Neural progenitor cell (in vitro differentiated cells): Measurements from ENCODE around the gene NLK. TPM values are rescaled to one million over a fixed set of nuclear protein-coding genes. Genes with fewer than 3 reads are reported as not detected.
A peak's percentile ranks its signal among the peaks of the same experiment; 100 is the strongest.

Experiments
- DNase-seq: peaks from one replicate; pipeline ENCODE4 v3.0.0-alpha.2; 2016; ENCODE audit warnings: low spot score
- H2AFZ ChIP-seq: fragments of 200-600 bp; sonication (generic); replicated peaks from 2 replicates; pipeline ENCODE4 v1.6.1; 2016; ENCODE audit warnings: antibody characterized with exemption
- H3F3A ChIP-seq: fragments of 200-600 bp; sonication (generic); 2 replicates; pipeline ENCODE4 v1.6.1; 2016; ENCODE audit warnings: antibody characterized with exemption, low read depth
- H3K27ac ChIP-seq: fragments of 200-600 bp; sonication (generic); 2 replicates; pipeline ENCODE4 v1.5.1; 2016; ENCODE audit warnings: mild to moderate bottlenecking
- H3K27me3 ChIP-seq: fragments of 200-600 bp; sonication (generic); 2 replicates; pipeline ENCODE4 v1.6.1; 2016; ENCODE audit warnings: mild to moderate bottlenecking, moderate library complexity
- H3K36me3 ChIP-seq: fragments of 200-600 bp; sonication (generic); 2 replicates; pipeline ENCODE4 v1.5.1; 2016
- H3K4me1 ChIP-seq: fragments of 200-600 bp; sonication (generic); 2 replicates; pipeline ENCODE4 v1.6.1; 2016; ENCODE audit warnings: mixed run types
- H3K4me2 ChIP-seq: fragments of 200-600 bp; sonication (generic); 2 replicates; pipeline ENCODE4 v1.6.1; 2016
- H3K4me3 ChIP-seq: fragments of 200-600 bp; sonication (generic); 2 replicates; pipeline ENCODE4 v1.5.1; 2016
- H3K79me2 ChIP-seq: fragments of 200-600 bp; sonication (generic); 2 replicates; pipeline ENCODE4 v1.6.1; 2016; ENCODE audit warnings: low read depth
- H3K9ac ChIP-seq: fragments of 200-600 bp; sonication (generic); 2 replicates; pipeline ENCODE4 v1.6.1; 2016
- H3K9me3 ChIP-seq: fragments of 200-600 bp; sonication (generic); 2 replicates; pipeline ENCODE4 v1.5.1; 2016; ENCODE audit warnings: low read depth
- H4K20me1 ChIP-seq: fragments of 200-600 bp; sonication (generic); 2 replicates; pipeline ENCODE4 v1.6.1; 2016; ENCODE audit warnings: low read depth
- H3K27ac Mint-ChIP-seq: 3 replicates; pipeline ENCODE4 v1.8.0; 2021; ENCODE audit warnings: mixed read lengths
- H3K27me3 Mint-ChIP-seq: 2 replicates; pipeline ENCODE4 v1.8.0; 2022; ENCODE audit warnings: low read depth, mild to moderate bottlenecking, inconsistent platforms, moderate library complexity, mixed read lengths; ENCODE audit not compliant: insufficient read depth
- H3K36me3 Mint-ChIP-seq: 3 replicates; pipeline ENCODE4 v1.8.0; 2021; ENCODE audit warnings: mixed read lengths
- H3K4me1 Mint-ChIP-seq: 3 replicates; pipeline ENCODE4 v1.8.0; 2021; ENCODE audit warnings: mixed read lengths
- H3K4me3 Mint-ChIP-seq: 3 replicates; pipeline ENCODE4 v1.8.0; 2021; ENCODE audit warnings: mild to moderate bottlenecking, moderate library complexity, mixed read lengths
- H3K9me3 Mint-ChIP-seq: 3 replicates; pipeline ENCODE4 v1.8.0; 2020; ENCODE audit warnings: mixed read lengths
- EZH2 ChIP-seq: fragments of 200-600 bp; sonication (generic); IDR thresholded peaks from 2 replicates; pipeline ENCODE4 v1.6.1; 2017; ENCODE audit warnings: antibody characterized with exemption, mild to moderate bottlenecking, moderate library complexity
- EZH2phosphoT487 ChIP-seq: fragments of 200-600 bp; sonication (generic); IDR thresholded peaks from 2 replicates; pipeline ENCODE4 v1.6.1; 2017; ENCODE audit warnings: antibody characterized with exemption
- total RNA-seq: library from RNA; depleted of rRNA; stranded (reverse); fragments of >200 nt; gene quantifications from 2 replicates; pipeline ENCODE4 v1.2.3, GENCODE V29; 2015; ENCODE audit warnings: low replicate concordance
- TF ChIP-seq, protein P1 (sequence below): fragments of 200-600 bp; sonication (generic); IDR thresholded peaks from 2 replicates; pipeline ENCODE4 v1.5.1; 2017; ENCODE audit warnings: antibody characterized with exemption, mild to moderate bottlenecking

Gene NLK
- total RNA-seq, 1 donor from 2014 or later, result 61.7 TPM

GRCh38 chr17:28144019-28144418 lies 101.5 kb downstream of the NLK start:
- Histone ChIP-seq H3F3A (no peaks in the 10 kb centered on the region), H3K27ac (no peak overlapping the region), H3K36me3 (no peaks in the 10 kb centered on the region), H3K4me3 (no peak overlapping the region), H3K4me1 (peaks cover 7% of the 10 kb centered on the region), H3K4me2 (no peak overlapping the region), H3K9ac (no peak overlapping the region), H3K27me3 (no peaks in the 10 kb centered on the region), H3K9me3 (no peaks in the 10 kb centered on the region), H4K20me1 (peaks cover 7% of the 10 kb centered on the region), H3K79me2 (no peaks in the 10 kb centered on the region), H2AFZ (no peak overlapping the region)
- DNase-seq, result no peak
- Mint-ChIP-seq H3K4me1 (peaks cover 38% of the 10 kb centered on the region), H3K27ac (no peak overlapping the region), H3K27me3 (no peaks in the 10 kb centered on the region), H3K36me3 (no peaks in the 10 kb centered on the region), H3K4me3 (no peak overlapping the region), H3K9me3 (no peaks in the 10 kb centered on the region)
- TF ChIP-seq, protein P1, sequence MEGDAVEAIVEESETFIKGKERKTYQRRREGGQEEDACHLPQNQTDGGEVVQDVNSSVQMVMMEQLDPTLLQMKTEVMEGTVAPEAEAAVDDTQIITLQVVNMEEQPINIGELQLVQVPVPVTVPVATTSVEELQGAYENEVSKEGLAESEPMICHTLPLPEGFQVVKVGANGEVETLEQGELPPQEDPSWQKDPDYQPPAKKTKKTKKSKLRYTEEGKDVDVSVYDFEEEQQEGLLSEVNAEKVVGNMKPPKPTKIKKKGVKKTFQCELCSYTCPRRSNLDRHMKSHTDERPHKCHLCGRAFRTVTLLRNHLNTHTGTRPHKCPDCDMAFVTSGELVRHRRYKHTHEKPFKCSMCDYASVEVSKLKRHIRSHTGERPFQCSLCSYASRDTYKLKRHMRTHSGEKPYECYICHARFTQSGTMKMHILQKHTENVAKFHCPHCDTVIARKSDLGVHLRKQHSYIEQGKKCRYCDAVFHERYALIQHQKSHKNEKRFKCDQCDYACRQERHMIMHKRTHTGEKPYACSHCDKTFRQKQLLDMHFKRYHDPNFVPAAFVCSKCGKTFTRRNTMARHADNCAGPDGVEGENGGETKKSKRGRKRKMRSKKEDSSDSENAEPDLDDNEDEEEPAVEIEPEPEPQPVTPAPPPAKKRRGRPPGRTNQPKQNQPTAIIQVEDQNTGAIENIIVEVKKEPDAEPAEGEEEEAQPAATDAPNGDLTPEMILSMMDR, result no peak
- no peak for TF ChIP-seq EZH2
- TF ChIP-seq EZH2phosphoT487, result no peak

GRCh38 chr17:28145348-28145747 lies 102.9 kb downstream of the NLK start:
- Histone ChIP-seq H3K4me2 (no peak overlapping the region), H3K79me2 (no peaks in the 10 kb centered on the region), H3K4me3 (no peak overlapping the region), H2AFZ (no peak overlapping the region), H3K9ac (no peak overlapping the region), H3K27ac (no peak overlapping the region), H3K27me3 (no peaks in the 10 kb centered on the region), H3F3A (no peaks in the 10 kb centered on the region), H3K4me1 (peaks cover 7% of the 10 kb centered on the region), H3K36me3 (no peaks in the 10 kb centered on the region), H4K20me1 (peaks cover 7% of the 10 kb centered on the region), H3K9me3 (no peaks in the 10 kb centered on the region)
- Mint-ChIP-seq H3K36me3 (no peaks in the 10 kb centered on the region), H3K9me3 (no peaks in the 10 kb centered on the region), H3K27me3 (no peaks in the 10 kb centered on the region), H3K4me3 (no peak overlapping the region), H3K27ac (no peak overlapping the region), H3K4me1 (peaks cover 43% of the 10 kb centered on the region)
- TF ChIP-seq, protein P1, result no peak
- TF ChIP-seq EZH2phosphoT487 (no peak), EZH2 (no peak)
- DNase-seq, result no peak

DNA sequence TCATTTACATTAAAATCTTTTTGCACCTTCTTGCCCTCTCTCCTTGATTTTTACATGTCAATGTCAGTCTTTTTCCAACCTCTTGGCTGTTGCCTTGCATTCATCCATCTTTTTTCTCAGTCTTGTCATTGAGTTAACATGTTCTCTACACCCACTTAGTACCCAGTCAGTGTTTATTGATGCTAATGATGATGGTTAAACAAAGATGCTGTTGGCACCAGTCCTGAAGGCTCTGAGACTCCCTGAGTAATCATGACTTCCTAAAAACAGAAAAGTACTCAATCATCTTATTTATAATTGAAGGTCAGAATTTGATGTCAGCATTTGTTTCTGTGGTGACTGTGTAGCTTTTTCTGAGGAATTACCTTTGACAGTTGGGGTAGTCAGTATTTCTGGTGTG lies 104.5 kb downstream of the NLK start:
- H3K36me3 ChIP-seq, result no peaks in the 10 kb centered on the region
- H3K9me3 ChIP-seq, result no peaks in the 10 kb centered on the region
- no peak overlapping the region for H3K27ac ChIP-seq
- H3K27ac Mint-ChIP-seq, result no peak overlapping the region
- no peaks in the 10 kb centered on the region for H3K36me3 Mint-ChIP-seq
- TF ChIP-seq EZH2phosphoT487 (no peak), EZH2 (no peak)
- TF ChIP-seq, protein P1, result no peak
- no peak overlapping the region for H3K4me3 Mint-ChIP-seq
- no peak overlapping the region for H3K4me3 ChIP-seq
- no peaks in the 10 kb centered on the region for H3K27me3 ChIP-seq
- no peak for DNase-seq
- peaks cover 50% of the 10 kb centered on the region for H3K4me1 Mint-ChIP-seq
- H3K4me2 ChIP-seq, result no peak overlapping the region
- peaks cover 10% of the 10 kb centered on the region for H4K20me1 ChIP-seq
- no peaks in the 10 kb centered on the region for H3K9me3 Mint-ChIP-seq
- no peaks in the 10 kb centered on the region for H3F3A ChIP-seq
- H3K4me1 ChIP-seq, result peaks cover 13% of the 10 kb centered on the region
- H3K27me3 Mint-ChIP-seq, result no peaks in the 10 kb centered on the region
- no peak overlapping the region for H2AFZ ChIP-seq
- H3K9ac ChIP-seq, result no peak overlapping the region
- H3K79me2 ChIP-seq, result no peaks in the 10 kb centered on the region

- TF ChIP-seq, protein P1, result no peak
- TF ChIP-seq EZH2phosphoT487 (no peak), EZH2 (no peak)
- Histone ChIP-seq H3K4me2 (no peak overlapping the region), H4K20me1 (peaks cover 6% of the 10 kb centered on the region), H2AFZ (no peak overlapping the region), H3K9me3 (no peaks in the 10 kb centered on the region), H3K36me3 (no peaks in the 10 kb centered on the region), H3K4me3 (no peak overlapping the region), H3K27ac (no peak overlapping the region), H3K79me2 (no peaks in the 10 kb centered on the region), H3F3A (no peaks in the 10 kb centered on the region), H3K9ac (no peak overlapping the region), H3K27me3 (no peaks in the 10 kb centered on the region), H3K4me1 (peaks cover 11% of the 10 kb centered on the region)
- DNase-seq, result peak; percentile 55
- Mint-ChIP-seq H3K9me3 (no peaks in the 10 kb centered on the region), H3K4me3 (no peak overlapping the region), H3K27me3 (no peaks in the 10 kb centered on the region), H3K4me1 (peaks cover 26% of the 10 kb centered on the region), H3K36me3 (no peaks in the 10 kb centered on the region), H3K27ac (no peak overlapping the region)
Observed at GRCh38 chr17:28151001-28151400, 108.5 kb downstream of the NLK start.
